ENCODE measurements around the gene CERS5.

- TF ChIP-seq, protein P1, sequence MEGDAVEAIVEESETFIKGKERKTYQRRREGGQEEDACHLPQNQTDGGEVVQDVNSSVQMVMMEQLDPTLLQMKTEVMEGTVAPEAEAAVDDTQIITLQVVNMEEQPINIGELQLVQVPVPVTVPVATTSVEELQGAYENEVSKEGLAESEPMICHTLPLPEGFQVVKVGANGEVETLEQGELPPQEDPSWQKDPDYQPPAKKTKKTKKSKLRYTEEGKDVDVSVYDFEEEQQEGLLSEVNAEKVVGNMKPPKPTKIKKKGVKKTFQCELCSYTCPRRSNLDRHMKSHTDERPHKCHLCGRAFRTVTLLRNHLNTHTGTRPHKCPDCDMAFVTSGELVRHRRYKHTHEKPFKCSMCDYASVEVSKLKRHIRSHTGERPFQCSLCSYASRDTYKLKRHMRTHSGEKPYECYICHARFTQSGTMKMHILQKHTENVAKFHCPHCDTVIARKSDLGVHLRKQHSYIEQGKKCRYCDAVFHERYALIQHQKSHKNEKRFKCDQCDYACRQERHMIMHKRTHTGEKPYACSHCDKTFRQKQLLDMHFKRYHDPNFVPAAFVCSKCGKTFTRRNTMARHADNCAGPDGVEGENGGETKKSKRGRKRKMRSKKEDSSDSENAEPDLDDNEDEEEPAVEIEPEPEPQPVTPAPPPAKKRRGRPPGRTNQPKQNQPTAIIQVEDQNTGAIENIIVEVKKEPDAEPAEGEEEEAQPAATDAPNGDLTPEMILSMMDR (IDR thresholded peaks at IDR 0.05): no peak
- no peak for TF ChIP-seq POLR2A (IDR thresholded peaks at IDR 0.05)
Observed at GRCh38 chr12:50192908-50193307, 25.7 kb upstream of the CERS5 start.
